Sigmoid colon (tissue), 7 donors: ENCODE results near the gene VPS72. TPM values are rescaled to one million over a fixed set of nuclear protein-coding genes. Genes with fewer than 3 reads are reported as not detected.
"Not testable (repeated sequence)": the region's sequence is repeated elsewhere in the genome, so short reads cannot be mapped to it uniquely, and the experiment has no call there.

Experiments
- DNase-seq: peaks from one replicate; pipeline ENCODE4 v3.0.0-alpha.2; 2019
- H3K27ac ChIP-seq, 4 donors: fragments of 200-600 bp; sonication (generic); one replicate each; pipeline ENCODE4 v1.5.1; 2016 to 2019; ENCODE audit warnings: mild to moderate bottlenecking in 1 of 4
- H3K27me3 ChIP-seq, 3 donors: fragments of 200-600 bp; sonication (generic); one replicate each; pipeline ENCODE4 v1.5.1; 2019; ENCODE audit warnings: mild to moderate bottlenecking in 1 of 3
- H3K36me3 ChIP-seq, 4 donors: fragments of 200-600 bp; sonication (generic); one replicate each; pipeline ENCODE4 v1.5.1; 2016 to 2019
- H3K4me1 ChIP-seq, 4 donors: fragments of 200-600 bp; sonication (generic); one replicate each; pipeline ENCODE4 v1.5.1; 2017 to 2019
- H3K4me3 ChIP-seq, 4 donors: fragments of 200-600 bp; sonication (generic); one replicate each; pipeline ENCODE4 v1.5.1; 2017 to 2019; ENCODE audit warnings: mild to moderate bottlenecking in 2 of 4, moderate library complexity in 1 of 4
- H3K9me3 ChIP-seq, 4 donors: fragments of 200-600 bp in 3 of 4; sonication (generic) in 3 of 4; one replicate each; pipeline versions ENCODE4 v1.5.1 to v1.6.1; 2013 to 2019
- EP300 ChIP-seq, 4 donors: sonication (generic); formaldehyde crosslinking; IDR thresholded peaks; one replicate each; pipeline ENCODE4 v1.6.1; 2017; ENCODE audit warnings: antibody characterized with exemption in 4 of 4
- POLR2A ChIP-seq, 2 donors: fragments of 450-650 bp; IDR thresholded peaks; one replicate each; pipeline ENCODE4 v1.6.1; 2016; ENCODE audit warnings: antibody characterized with exemption in 2 of 2, mild to moderate bottlenecking in 2 of 2, moderate library complexity in 2 of 2
- POLR2AphosphoS5 ChIP-seq, 4 donors: sonication (generic); formaldehyde crosslinking; IDR thresholded peaks; one replicate each; pipeline ENCODE4 v1.6.1; 2017; ENCODE audit warnings: antibody characterized with exemption in 4 of 4
- WGBS, 2 donors: extraction: QIAGEN DNeasy Blood & Tissue Kit; methylation state at CpG; one replicate each; pipeline ENCODE4 v1.1.7; 2013; 5-methylcytosine and 5-hydroxymethylcytosine counted together
- intact Hi-C: fragments of 100-400 bp; cut with DNase I; formaldehyde crosslinking; loops from one replicate; pipeline ENCODE4 v1.15.1; 2023
- polyA plus RNA-seq, 3 donors: library from polyadenylated mRNA; stranded (reverse); fragments of 200-250 nt; gene quantifications; one replicate each; pipeline ENCODE4 v1.2.3, GENCODE V29; 2013
- total RNA-seq, 4 donors: library from RNA; depleted of rRNA; stranded (reverse); fragments of >200 nt; gene quantifications; one replicate each; pipeline ENCODE4 v1.1.0, GENCODE V29; 2016
- TF ChIP-seq, protein P1 (sequence below), 4 experiments: fragments of 450-650 bp in 3 of 4; fragments of 200-600 bp in 1 of 4; IDR thresholded peaks; one replicate each; pipeline ENCODE4 v1.5.1; 2016 to 2019; ENCODE audit warnings: antibody characterized with exemption in 4 of 4, mild to moderate bottlenecking in 3 of 4, moderate library complexity in 2 of 4
- donor health status: healthy with polysubstance abuse.
- donor health status: Bipolar disorder and iron deficiency.
- donor health status: healthy.

VPS72 gene
- total and polyA plus RNA-seq, 7 donors = 24.0 to 49.7 (median 36.2) TPM

DNA sequence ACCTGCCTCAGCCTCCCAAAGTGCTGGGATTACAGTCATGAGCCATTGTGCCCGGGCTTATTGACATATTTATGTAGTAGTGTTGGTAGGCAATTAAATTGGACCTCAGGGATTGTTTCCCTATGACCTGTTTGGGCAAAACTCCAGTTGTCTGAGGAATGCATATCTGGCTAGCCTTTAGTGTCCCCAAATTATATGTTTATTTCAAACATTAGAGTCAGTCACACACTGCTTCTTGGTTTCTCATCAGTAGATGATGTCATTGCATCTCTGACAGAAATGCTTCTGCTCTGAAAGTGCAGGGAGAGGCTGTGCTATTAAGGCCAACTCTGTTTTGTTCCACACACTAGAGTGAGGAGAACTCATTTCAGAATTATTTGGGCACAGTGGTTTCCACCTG, 20.8 kb upstream of the VPS72 start:
- TF ChIP-seq POLR2A (IDR thresholded peaks at IDR 0.05) (no peak), POLR2AphosphoS5 (IDR thresholded peaks at IDR 0.05) (no peak), EP300 (IDR thresholded peaks at IDR 0.05) (no peak)
- TF ChIP-seq, protein P1, sequence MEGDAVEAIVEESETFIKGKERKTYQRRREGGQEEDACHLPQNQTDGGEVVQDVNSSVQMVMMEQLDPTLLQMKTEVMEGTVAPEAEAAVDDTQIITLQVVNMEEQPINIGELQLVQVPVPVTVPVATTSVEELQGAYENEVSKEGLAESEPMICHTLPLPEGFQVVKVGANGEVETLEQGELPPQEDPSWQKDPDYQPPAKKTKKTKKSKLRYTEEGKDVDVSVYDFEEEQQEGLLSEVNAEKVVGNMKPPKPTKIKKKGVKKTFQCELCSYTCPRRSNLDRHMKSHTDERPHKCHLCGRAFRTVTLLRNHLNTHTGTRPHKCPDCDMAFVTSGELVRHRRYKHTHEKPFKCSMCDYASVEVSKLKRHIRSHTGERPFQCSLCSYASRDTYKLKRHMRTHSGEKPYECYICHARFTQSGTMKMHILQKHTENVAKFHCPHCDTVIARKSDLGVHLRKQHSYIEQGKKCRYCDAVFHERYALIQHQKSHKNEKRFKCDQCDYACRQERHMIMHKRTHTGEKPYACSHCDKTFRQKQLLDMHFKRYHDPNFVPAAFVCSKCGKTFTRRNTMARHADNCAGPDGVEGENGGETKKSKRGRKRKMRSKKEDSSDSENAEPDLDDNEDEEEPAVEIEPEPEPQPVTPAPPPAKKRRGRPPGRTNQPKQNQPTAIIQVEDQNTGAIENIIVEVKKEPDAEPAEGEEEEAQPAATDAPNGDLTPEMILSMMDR (IDR thresholded peaks at IDR 0.05) = no peak
- Histone ChIP-seq H3K9me3 (no peaks in the 10 kb centered on the region), H3K27ac (peak overlapping the region in 2 of 4 donors; percentile 46 to 52), H3K4me3 (no peak overlapping the region), H3K27me3 (no peaks in the 10 kb centered on the region), H3K36me3 (peaks cover 0 to 45% (median 8%) of the 10 kb centered on the region in 4 donors), H3K4me1 (peaks cover 0 to 44% (median 21%) of the 10 kb centered on the region in 4 donors)
- intact Hi-C loops = no loop called here
- no peak for DNase-seq
- 61 to 83% methylated on average over 1 of the region's 1 CpG for WGBS, 2 donors

DNA sequence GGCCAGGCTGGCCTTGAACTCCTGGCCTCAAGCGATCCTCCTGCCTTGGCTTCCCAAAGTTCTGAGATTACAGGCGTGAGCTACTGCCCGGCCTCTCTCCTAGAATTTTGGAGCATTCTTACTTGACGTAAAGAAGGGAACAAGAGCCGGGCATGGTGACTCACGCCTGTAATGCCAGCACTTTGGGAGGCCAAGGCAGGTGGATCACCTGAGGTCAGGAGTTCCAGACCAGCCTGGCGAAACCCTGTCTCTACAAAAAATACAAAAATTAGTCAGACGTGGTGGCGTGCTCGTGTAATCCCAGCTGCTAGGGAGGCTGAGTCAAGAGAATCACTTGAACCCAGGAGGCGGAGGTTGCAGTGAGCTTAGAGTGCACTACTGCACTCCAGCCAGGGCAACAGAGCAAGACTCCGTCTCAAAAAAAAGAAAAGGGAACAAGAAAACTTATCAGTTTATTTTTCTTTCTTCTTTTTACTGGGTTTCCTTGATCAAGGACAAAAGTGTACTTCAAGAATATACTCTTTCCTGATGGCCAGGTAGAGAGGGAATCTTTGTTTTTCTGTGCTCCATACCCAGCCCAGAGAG, 15.5 kb upstream of the VPS72 start:
- H3K9me3 ChIP-seq, H3K27me3 ChIP-seq, H3K27ac ChIP-seq, intact Hi-C loops, DNase-seq, H3K4me3 ChIP-seq: not testable (repeated sequence)
- Histone ChIP-seq H3K4me1 (peaks cover 2 to 54% (median 36%) of the 10 kb centered on the region in 4 donors), H3K36me3 (peaks cover 7 to 57% (median 11%) of the 10 kb centered on the region in 4 donors)
- 94 to 96% methylated on average over 12 of the region's 12 CpGs for WGBS, 2 donors

DNA sequence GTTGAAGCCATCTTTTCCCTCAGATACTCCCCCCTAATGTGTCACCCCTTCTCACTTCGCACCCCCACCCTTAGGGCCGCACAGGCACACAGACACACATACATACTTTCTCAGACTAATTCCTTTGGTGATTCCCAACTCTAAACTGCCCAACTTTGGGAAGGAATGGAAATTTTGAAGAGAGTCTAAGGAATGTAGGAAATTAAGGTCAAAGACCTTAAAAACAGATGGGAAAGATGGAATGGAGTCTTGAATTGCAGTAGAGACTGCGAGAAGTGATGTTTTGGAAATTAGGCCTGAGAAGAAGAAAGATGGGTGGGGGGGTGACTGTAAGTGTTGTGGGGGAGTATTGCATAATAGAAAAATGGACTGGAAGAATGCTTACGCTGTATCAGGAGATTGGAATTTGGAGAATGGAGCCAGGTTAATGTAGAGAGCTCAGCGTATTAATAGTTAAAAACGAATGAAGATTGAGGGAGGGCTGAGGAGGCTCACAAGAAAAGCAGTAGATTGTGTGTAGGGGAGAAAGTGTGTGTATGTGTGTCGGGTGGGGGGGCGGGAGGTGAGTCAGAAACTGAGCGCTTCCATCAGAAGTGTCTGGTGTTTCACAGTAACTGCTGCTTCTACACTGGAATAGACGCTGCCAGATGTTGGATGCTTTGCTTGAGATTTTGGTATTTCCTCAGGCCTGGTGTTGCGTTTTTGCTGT, 10.0 kb upstream of the VPS72 start:
- Histone ChIP-seq H3K4me1 (peaks cover 2 to 60% (median 46%) of the 10 kb centered on the region in 4 donors), H3K4me3 (peak overlapping the region; percentile 62 to 88 (median 70)), H3K9me3 (no peaks in the 10 kb centered on the region), H3K27me3 (no peaks in the 10 kb centered on the region), H3K36me3 (peaks cover 0 to 18% (median 6%) of the 10 kb centered on the region in 4 donors), H3K27ac (peak overlapping the region; percentile 90 to 95 (median 93))
- no peak for TF ChIP-seq EP300 (IDR thresholded peaks at IDR 0.05)
- no peak for TF ChIP-seq POLR2A (IDR thresholded peaks at IDR 0.05)
- TF ChIP-seq POLR2AphosphoS5 (IDR thresholded peaks at IDR 0.05) = no peak
- TF ChIP-seq, protein P1 (IDR thresholded peaks at IDR 0.05) = no peak
- intact Hi-C loops = loop anchor here (5.0 to 10.0 kb wide), 2 partner anchors 127 to 195 kb away; partner anchors contain the start of genes PI4KB and PSMB4
- WGBS, 2 donors = 50 to 71% methylated on average over 11 of the region's 11 CpGs
- peak; percentile 82 for DNase-seq

DNA sequence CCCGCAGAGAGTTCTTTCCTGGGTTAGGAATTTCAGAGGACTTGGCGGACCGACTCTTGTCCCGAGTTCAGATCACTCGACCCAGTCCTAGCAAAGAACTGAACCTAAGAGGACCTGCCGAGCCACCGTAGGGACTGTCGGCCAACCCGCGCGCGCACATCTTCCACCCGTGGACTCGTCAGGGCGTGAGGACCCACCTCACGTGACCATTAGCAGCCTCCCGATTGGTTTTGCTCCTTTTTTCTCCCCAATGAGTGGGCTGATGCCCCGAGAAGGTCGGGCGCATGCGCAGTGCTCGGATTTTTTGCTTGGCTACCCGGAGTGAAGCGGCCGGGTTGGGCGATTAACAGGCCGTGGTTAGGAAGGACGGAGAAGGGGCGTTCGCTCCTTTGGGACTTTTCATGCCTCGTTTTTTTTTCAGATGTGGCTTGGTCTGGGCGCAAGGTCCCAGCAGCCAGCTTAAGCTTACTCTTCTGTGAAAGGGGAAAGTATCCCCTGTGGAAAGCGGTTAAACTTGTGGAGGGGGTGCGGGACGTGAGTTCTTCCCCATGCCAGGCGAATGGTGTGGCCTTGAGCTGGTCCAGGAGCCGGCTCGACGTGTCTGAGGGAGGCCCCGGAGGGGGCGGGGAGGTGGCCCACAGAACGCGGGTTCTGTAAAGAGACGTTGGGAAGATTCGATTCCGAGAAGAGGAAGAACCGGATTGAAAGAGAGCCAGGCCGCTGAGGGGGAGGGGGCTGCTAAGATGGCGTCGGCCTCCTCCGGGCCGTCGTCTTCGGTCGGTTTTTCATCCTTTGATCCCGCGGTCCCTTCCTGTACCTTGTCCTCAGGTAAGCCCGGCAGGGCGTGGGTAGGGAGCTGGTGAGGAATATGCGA, 8.5 kb upstream of the VPS72 start, which contains the start of gene PIP5K1A:
TSS of gene PIP5K1A (plus strand) at position 299 of the 874 bp plus-strand sequence. CDS start at position 744, 445 bp downstream.
- peak within 1 kb of the TSS; percentile 90 to 95 (median 93) for H3K27ac ChIP-seq
- no peaks in the 10 kb centered on the region for H3K9me3 ChIP-seq
- intact Hi-C loops = loop anchor here (1.0 to 10.0 kb wide), 3 partner anchors 56 to 196 kb away; partner anchors contain the start of genes PI4KB, PSMB4 and PSMD4
- peaks cover 0 to 15% (median 5%) of the 10 kb centered on the region in 4 donors for H3K36me3 ChIP-seq
- peak; percentile 100 for DNase-seq
- no peaks in the 10 kb centered on the region for H3K27me3 ChIP-seq
- H3K4me3 ChIP-seq = peak within 1 kb of the TSS; percentile 62 to 88 (median 70)
- WGBS, 2 donors = 0 to 1% methylated on average over 60 of the region's 60 CpGs
- TF ChIP-seq POLR2A (IDR thresholded peaks at IDR 0.05) (peak; percentile 84 to 93), POLR2AphosphoS5 (IDR thresholded peaks at IDR 0.05) (peak; percentile 95 to 99 (median 98)), EP300 (IDR thresholded peaks at IDR 0.05) (no peak)
- TF ChIP-seq, protein P1 (IDR thresholded peaks at IDR 0.05) = no peak
- H3K4me1 ChIP-seq = peaks cover 0 to 47% (median 38%) of the 10 kb centered on the region in 4 donors
